Measurements from ENCODE around the gene B4GALNT4.
"Not testable (repeated sequence)": the region's sequence is repeated elsewhere in the genome, so short reads cannot be mapped to it uniquely, and the experiment has no call there.

DNA sequence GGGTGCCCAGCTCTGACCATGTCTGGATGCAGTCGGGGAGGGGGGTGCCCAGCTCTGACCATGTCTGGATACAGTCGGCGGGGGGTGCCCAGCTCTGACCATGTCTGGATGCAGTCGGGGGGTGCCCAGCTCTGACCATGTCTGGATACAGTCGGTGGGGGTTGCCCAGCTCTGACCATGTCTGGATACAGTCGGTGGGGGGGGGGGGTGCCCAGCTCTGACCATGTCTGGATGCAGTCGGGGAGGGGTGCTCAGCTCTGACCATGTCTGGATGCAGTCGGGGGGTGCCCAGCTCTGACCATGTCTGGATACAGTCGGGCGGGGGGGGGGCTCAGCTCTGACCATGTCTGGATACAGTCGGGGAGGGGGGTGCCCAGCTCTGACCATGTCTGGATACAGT is 42.2 kb downstream of the B4GALNT4 start:
- not testable (repeated sequence) for TF ChIP-seq KLF16 (CRISPR knock-in tag; IDR thresholded peaks at IDR 0.05); POLR2AphosphoS2 (IDR thresholded peaks at IDR 0.05; ENCODE audit: low read depth, low read length); ZNF749 (CRISPR knock-in tag; IDR thresholded peaks at IDR 0.05; ENCODE audit: borderline replicate concordance); CTCF (CRISPR knock-in tag; IDR thresholded peaks at IDR 0.05); NCOR1 (IDR thresholded peaks at IDR 0.05; ENCODE audit: borderline replicate concordance, low read length); ESRRA (CRISPR knock-in tag; IDR thresholded peaks at IDR 0.05; ENCODE audit: low read depth); ZNF124 (CRISPR knock-in tag; IDR thresholded peaks at IDR 0.05); HDAC6 (IDR thresholded peaks at IDR 0.05; ENCODE audit: low read depth, low read length); REST (IDR thresholded peaks at IDR 0.05; ENCODE audit: borderline replicate concordance in 1 of 2, low read depth in 1 of 2, low read length in 2 of 2); ZNF549 (CRISPR knock-in tag; IDR thresholded peaks at IDR 0.05); PAWR (CRISPR knock-in tag; IDR thresholded peaks at IDR 0.05; ENCODE audit: borderline replicate concordance)
- TF ChIP-seq, protein P1, sequence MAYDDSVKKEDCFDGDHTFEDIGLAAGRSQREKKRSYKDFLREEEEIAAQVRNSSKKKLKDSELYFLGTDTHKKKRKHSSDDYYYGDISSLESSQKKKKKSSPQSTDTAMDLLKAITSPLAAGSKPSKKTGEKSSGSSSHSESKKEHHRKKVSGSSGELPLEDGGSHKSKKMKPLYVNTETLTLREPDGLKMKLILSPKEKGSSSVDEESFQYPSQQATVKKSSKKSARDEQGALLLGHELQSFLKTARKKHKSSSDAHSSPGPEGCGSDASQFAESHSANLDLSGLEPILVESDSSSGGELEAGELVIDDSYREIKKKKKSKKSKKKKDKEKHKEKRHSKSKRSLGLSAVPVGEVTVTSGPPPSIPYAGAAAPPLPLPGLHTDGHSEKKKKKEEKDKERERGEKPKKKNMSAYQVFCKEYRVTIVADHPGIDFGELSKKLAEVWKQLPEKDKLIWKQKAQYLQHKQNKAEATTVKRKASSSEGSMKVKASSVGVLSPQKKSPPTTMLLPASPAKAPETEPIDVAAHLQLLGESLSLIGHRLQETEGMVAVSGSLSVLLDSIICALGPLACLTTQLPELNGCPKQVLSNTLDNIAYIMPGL (CRISPR knock-in tag; IDR thresholded peaks at IDR 0.05; ENCODE audit: borderline replicate concordance in 1 of 2, low read depth in 1 of 2) = not testable (repeated sequence)
- TF ChIP-seq, protein P2, sequence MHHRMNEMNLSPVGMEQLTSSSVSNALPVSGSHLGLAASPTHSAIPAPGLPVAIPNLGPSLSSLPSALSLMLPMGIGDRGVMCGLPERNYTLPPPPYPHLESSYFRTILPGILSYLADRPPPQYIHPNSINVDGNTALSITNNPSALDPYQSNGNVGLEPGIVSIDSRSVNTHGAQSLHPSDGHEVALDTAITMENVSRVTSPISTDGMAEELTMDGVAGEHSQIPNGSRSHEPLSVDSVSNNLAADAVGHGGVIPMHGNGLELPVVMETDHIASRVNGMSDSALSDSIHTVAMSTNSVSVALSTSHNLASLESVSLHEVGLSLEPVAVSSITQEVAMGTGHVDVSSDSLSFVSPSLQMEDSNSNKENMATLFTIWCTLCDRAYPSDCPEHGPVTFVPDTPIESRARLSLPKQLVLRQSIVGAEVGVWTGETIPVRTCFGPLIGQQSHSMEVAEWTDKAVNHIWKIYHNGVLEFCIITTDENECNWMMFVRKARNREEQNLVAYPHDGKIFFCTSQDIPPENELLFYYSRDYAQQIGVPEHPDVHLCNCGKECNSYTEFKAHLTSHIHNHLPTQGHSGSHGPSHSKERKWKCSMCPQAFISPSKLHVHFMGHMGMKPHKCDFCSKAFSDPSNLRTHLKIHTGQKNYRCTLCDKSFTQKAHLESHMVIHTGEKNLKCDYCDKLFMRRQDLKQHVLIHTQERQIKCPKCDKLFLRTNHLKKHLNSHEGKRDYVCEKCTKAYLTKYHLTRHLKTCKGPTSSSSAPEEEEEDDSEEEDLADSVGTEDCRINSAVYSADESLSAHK (CRISPR knock-in tag; IDR thresholded peaks at IDR 0.05; ENCODE audit: borderline replicate concordance) = not testable (repeated sequence)
